H1 (cell line): ENCODE results near the gene TLR5. TPM values are rescaled to one million over a fixed set of nuclear protein-coding genes. Genes with fewer than 3 reads are reported as not detected.

Experiments
- BRCA1 ChIP-seq: IDR thresholded peaks from 2 replicates; pipeline ENCODE4 v1.6.1; 2012; ENCODE audit warnings: low read depth, low read length, improper control_type of control experiment
- RAD21 ChIP-seq, 2 experiments: IDR thresholded peaks in 1 of 2; conservative IDR thresholded peaks in 1 of 2; 2 replicates each; pipeline ENCODE4 v1.6.1; 2011; ENCODE audit warnings: low read depth in 2 of 2, low read length in 2 of 2, improper control_type of control experiment in 1 of 2, inconsistent platforms in 1 of 2, mild to moderate bottlenecking in 1 of 2, moderate library complexity in 1 of 2
- SAP30 ChIP-seq: fragments of 300-600 bp; sonication (generic); IDR thresholded peaks from 2 replicates; pipeline ENCODE4 v1.7.1; 2012; ENCODE audit warnings: low read length, moderate library complexity, mild to moderate bottlenecking, inconsistent platforms; ENCODE audit not compliant: insufficient read depth, insufficient replicate concordance
- polyA plus RNA-seq, 7 experiments: library from polyadenylated mRNA; depleted of rRNA in 3 of 7; stranded (reverse) in 5 of 7; unstranded in 2 of 7; fragments of >200 nt in 5 of 7; fragments of 200-250 nt in 2 of 7; gene quantifications; 1 replicate in 5 of 7; 2 replicates in 1 of 7; 4 replicates in 1 of 7; pipeline versions ENCODE4 v1.2.1 to v1.2.3, GENCODE V29; 2011 to 2013; ENCODE audit warnings: missing spikeins in 2 of 7, mixed read lengths in 2 of 7
- total RNA-seq: library from RNA; stranded (reverse); fragmentation: NEBNext Ultra II Directional; extraction: Animal tissue kit (Norgen Biotek cat#: 25700); gene quantifications from 2 replicates; pipeline ENCODE4 v1.2.1, GENCODE V29; 2021

TLR5 gene
- total and polyA plus RNA-seq, 2 of the 8 experiments (the other 6 are each of a cell fraction or from before 2014, with no cell fraction given): 0.35 to 0.74 TPM

DNA sequence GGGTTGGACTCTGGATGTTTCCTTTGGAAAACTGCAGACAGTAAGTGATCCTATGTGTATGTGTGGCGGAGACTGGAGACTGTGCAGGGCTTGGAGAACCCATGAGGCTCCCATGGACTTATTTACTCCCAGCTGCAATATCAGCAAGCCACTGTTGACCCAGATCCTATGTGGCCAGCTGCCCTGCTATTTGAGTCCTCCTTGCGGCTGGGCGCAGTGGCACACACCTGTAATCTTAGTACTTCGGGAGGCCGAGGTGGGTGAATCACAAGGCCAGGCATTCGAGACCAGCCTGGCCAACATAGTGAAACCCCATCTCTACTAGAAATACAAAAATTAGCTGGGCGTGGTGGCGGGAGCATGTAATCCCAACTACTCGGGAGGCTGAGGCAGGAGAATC lies 83.5 kb downstream of the TLR5 start (continued):
- no peak for TF ChIP-seq BRCA1
- no peak for TF ChIP-seq RAD21 (IDR thresholded peaks at IDR 0.05 in 1 of 2, conservative IDR thresholded peaks at IDR 0.05 in 1 of 2; ENCODE audit: low read depth in 2 of 2, low read length in 2 of 2)
- no peak for TF ChIP-seq SAP30

Other genes with a start within 250 kb of the TLR5 start
- gene SUSD4, start 220.9 kb upstream of the TLR5 start, total RNA-seq: 3.2 and 3.9 TPM in 2 replicates
- gene SUSD4, start 220.9 kb upstream of the TLR5 start, polyA plus RNA-seq (2011; rRNA removed): 5.2 and 6.6 TPM in 2 replicates